OCI-M1 (cell line): ENCODE data around the gene WDPCP.
"Not testable (repeated sequence)": the region's sequence is repeated elsewhere in the genome, so short reads cannot be mapped to it uniquely, and the experiment has no call there.

Source experiments
- DNase-seq: peaks from one replicate; lab custom pipeline; 2025; lab: John Stamatoyannopoulos, UW

Gene WDPCP

DNA sequence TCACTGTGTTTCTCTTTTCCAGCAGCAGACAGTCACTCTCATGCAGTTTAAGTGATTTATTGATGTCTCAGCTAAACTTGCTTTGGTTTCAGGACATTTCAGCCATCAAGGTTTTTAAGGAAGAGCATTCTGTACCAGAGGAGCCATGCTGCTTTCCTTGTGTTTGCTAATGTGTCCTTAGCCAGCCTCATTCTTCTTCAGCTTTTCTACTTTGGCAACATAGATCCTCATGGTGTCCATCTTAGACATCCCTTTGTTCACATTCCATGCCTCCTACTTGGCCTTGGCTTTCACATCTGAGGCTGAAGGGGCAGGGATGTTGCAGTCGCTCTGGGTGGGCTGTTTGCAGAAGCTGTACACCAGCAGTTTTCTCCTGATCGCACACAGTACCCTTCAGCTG is 469.5 kb downstream of the WDPCP start:
- no peak for DNase-seq

GRCh38 chr2:63104482-63104881 is 483.8 kb downstream of the WDPCP start:
- no peak for DNase-seq

DNA sequence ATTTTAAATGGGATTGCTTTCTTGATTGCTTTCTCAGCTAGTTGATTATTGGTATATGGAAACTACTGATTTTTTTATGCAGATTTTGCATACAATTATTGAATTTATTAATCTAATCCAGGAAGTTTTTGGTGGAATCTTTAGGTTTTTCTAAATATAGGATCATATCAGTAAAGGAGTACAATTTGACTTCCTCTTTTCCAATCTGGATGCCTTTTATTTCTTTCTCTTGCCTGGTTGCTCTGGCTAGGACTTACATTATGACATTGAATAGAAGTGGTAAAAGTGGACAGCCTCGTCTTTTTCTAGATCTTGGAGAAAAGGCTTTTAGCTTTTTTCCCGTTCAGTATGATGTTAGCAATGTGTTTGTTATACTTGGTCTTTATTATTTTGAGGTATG is 486.3 kb downstream of the WDPCP start:
- DNase-seq = no peak

DNA sequence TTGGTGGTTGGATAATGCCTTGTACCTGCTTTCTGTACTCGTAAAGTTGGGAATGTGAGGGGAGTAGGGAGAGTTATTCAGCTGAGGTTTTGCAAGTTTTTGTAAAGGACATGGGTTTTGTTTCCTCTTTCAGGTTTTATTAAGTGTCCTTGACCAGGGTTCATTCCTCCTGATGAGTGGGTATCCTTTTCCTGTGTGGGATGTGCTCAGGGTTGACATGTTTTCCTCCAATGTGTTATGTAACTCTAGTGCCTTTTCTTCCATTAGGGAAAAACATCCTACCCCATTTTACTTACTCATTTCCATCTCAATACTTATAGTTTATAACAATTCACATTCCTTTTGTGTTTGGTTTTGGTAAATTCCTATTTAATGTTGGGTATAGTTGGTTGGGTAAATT is 489.2 kb downstream of the WDPCP start:
- DNase-seq = no peak

GRCh38 chr2:63096491-63096890 is 491.8 kb downstream of the WDPCP start:
- DNase-seq = no peak

- DNase-seq = no peak
Measured at GRCh38 chr2:63093502-63093901, 494.8 kb downstream of the WDPCP start.

GRCh38 chr2:63092857-63093256 is 495.4 kb downstream of the WDPCP start:
- no peak for DNase-seq

- no peak for DNase-seq
Measured at GRCh38 chr2:63092401-63092800, 495.9 kb downstream of the WDPCP start.

DNA sequence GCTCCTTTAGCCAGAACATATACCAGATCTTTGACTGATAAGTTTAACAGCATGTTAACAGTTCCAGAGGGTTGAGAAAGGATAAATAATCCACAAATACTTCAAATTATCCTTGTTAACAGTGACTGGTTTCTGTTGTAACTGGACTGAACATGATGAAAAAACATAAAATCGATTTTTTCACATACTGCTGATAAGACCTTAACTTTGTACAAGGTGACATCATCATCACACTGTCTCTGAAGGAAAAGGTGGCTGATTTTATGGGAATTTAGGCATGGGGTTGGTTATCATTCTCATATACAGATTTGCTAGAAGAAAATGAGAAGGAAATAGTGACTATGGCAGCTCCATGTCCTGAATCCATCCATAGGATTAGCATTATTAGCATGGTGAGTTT is 501.6 kb downstream of the WDPCP start:
- no peak for DNase-seq

- DNase-seq = no peak
Measured at GRCh38 chr2:63081404-63081803, 506.9 kb downstream of the WDPCP start.

GRCh38 chr2:63078852-63079606 is 509.2 kb downstream of the WDPCP start:
- peak; percentile 72 for DNase-seq

DNA sequence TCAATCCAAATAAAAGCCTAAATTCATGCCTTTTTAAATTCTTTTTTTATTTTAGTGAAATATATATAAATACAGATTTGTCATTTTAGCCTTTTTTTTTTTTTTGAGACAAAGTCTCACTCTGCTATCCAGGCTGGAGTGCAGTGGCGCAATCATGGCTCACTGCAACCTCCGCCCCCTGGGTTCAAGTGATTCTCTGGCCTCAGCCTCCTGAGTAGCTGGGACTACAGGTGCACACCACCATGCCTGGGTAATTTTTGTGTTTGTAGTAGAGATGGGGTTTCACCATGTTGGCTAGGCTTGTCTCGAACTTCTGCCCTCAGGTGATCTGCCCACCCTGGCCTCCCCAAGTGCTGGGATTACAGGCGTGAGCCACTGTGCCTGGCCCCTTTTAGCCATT is 513.9 kb downstream of the WDPCP start:
- not testable (repeated sequence) for DNase-seq

GRCh38 chr2:63073994-63074393 is 514.3 kb downstream of the WDPCP start:
- DNase-seq = no peak

DNA sequence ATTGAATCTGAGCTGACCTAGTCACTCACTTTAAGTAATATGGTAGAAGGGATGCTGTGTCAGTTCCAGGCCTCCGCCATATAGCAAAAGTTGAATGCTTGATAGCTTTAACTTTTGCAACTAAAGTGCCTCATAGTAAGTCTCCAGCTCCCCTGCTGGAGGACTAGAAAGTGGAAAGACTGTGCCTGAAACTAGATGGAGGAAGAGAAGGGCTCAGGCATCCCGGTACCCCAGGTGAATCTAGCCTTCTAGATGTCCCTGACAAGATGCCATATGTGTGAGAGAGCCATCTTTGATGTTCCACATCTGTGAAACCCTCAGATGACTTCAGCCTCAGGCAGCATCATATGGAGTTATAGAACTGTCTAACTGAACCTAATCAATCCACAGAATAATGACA is 516.6 kb downstream of the WDPCP start:
- no peak for DNase-seq
